OCI-LY7 (cell line): ENCODE data around the gene CTBP2. TPM values are rescaled to one million over a fixed set of nuclear protein-coding genes. Genes with fewer than 3 reads are reported as not detected.

ENCODE experiments used
- BruUV-seq: library from RNA; stranded (reverse); fragments of 400-500 nt; replicated peaks from 2 replicates; lab custom pipeline; 2021; lab: Mats Ljungman, UMichigan
- CTCF ChIA-PET: fragments of 300-600 bp; sonication (Branson Sonifier 250); formaldehyde crosslinking; loops from one replicate; lab custom pipeline; 2022; ENCODE audit warnings: antibody characterized with exemption; ENCODE audit not compliant: unreplicated experiment; lab: Charles Lee
- POLR2A ChIA-PET: fragments of 300-600 bp; sonication (Branson Sonifier 250); formaldehyde crosslinking; loops from one replicate; lab custom pipeline; 2022; ENCODE audit warnings: antibody characterized with exemption; lab: Charles Lee
- DNase-seq: peaks from one replicate; pipeline ENCODE4 v3.0.0-alpha.2; 2015; ENCODE audit warnings: low spot score
- H2AFZ ChIP-seq: fragments of 200-600 bp; sonication (generic), shearing (Covaris generic); 2 replicates; pipeline ENCODE4 v1.6.1; 2014; ENCODE audit warnings: mild to moderate bottlenecking, antibody characterized with exemption, low read length, moderate library complexity
- H3K27ac ChIP-seq: fragments of 200-600 bp; sonication (generic); 2 replicates; pipeline ENCODE4 v1.5.1; 2014; ENCODE audit warnings: mixed run types, low read depth, mild to moderate bottlenecking, moderate library complexity, low read length, inconsistent platforms; ENCODE audit not compliant: poor library complexity, severe bottlenecking
- H3K36me3 ChIP-seq: fragments of 200-600 bp; sonication (generic); 2 replicates; pipeline ENCODE4 v1.6.1; 2014; ENCODE audit warnings: mild to moderate bottlenecking, antibody characterized with exemption, low read length, moderate library complexity, mixed read lengths; ENCODE audit not compliant: insufficient read depth
- H3K4me1 ChIP-seq: fragments of 200-600 bp; sonication (generic); 2 replicates; pipeline ENCODE4 v1.5.1; 2014; ENCODE audit warnings: mild to moderate bottlenecking, low read length; ENCODE audit not compliant: insufficient read depth, poor library complexity, severe bottlenecking
- H3K4me2 ChIP-seq: fragments of 200-600 bp; sonication (generic); 2 replicates; pipeline ENCODE4 v1.6.1; 2014; ENCODE audit warnings: mild to moderate bottlenecking, low read length
- H3K4me3 ChIP-seq: fragments of 200-600 bp; sonication (generic); 2 replicates; pipeline ENCODE4 v1.5.1; 2014; ENCODE audit warnings: mild to moderate bottlenecking, low read depth, low read length; ENCODE audit not compliant: poor library complexity, severe bottlenecking
- H3K79me2 ChIP-seq: fragments of 200-600 bp; sonication (generic); 2 replicates; pipeline ENCODE4 v1.6.1; 2016; ENCODE audit warnings: low read depth, mild to moderate bottlenecking, low read length, moderate library complexity, mixed read lengths; ENCODE audit not compliant: insufficient read depth
- H3K9me2 ChIP-seq: fragments of 200-600 bp; sonication (generic); 2 replicates; pipeline ENCODE4 v1.6.1; 2016; ENCODE audit warnings: mild to moderate bottlenecking, low read length, mixed read lengths; ENCODE audit not compliant: insufficient read depth
- H3K9me3 ChIP-seq: fragments of 200-600 bp; sonication (generic); 2 replicates; pipeline ENCODE4 v1.6.1; 2014; ENCODE audit warnings: mild to moderate bottlenecking, mixed run types, low read length, mixed read lengths
- H4K20me1 ChIP-seq: fragments of 200-600 bp; sonication (generic); 2 replicates; pipeline ENCODE4 v1.6.1; 2014; ENCODE audit warnings: mild to moderate bottlenecking, antibody characterized with exemption, low read length, moderate library complexity, mixed read lengths; ENCODE audit not compliant: insufficient read depth
- CTCF ChIP-seq: fragments of 200-600 bp; sonication (generic); conservative IDR thresholded peaks from 2 replicates; pipeline ENCODE4 v1.5.1; 2014; ENCODE audit warnings: mild to moderate bottlenecking, antibody characterized with exemption, low read length, moderate library complexity, mixed read lengths
- EZH2phosphoT487 ChIP-seq: fragments of 200-600 bp; sonication (generic); IDR thresholded peaks from 2 replicates; pipeline ENCODE4 v1.6.1; 2018; ENCODE audit warnings: low read depth, borderline replicate concordance, mild to moderate bottlenecking, mixed run types, antibody characterized with exemption, low read length, moderate library complexity, mixed read lengths
- intact Hi-C: fragments of 100-400 bp; cut with micrococcal nuclease; formaldehyde crosslinking; loops from one replicate; pipeline ENCODE4 v1.10.0; 2022; ENCODE audit not compliant: unreplicated experiment
- total RNA-seq, 2 experiments: library from RNA; depleted of rRNA in 1 of 2; stranded (reverse); fragments of >200 nt in 1 of 2; shearing (Covaris generic) in 1 of 2; gene quantifications; 2 replicates each; pipeline ENCODE4 v1.2.3, GENCODE V29; 2014 to 2022

Gene CTBP2
- total RNA-seq, 2 experiments from 2014 or later, result not detected

GRCh38 chr10:125124907-125125306, 35.5 kb downstream of the CTBP2 start:
- H3K9me3 ChIP-seq, result no peaks in the 10 kb centered on the region
- no peak overlapping the region for H2AFZ ChIP-seq
- intact Hi-C loops, result no loop called here
- POLR2A ChIA-PET, result no interaction called here
- no peaks in the 10 kb centered on the region for H4K20me1 ChIP-seq
- H3K4me1 ChIP-seq, result no peaks in the 10 kb centered on the region
- H3K79me2 ChIP-seq, result no peaks in the 10 kb centered on the region
- no TSS peak for BruUV-seq
- CTCF ChIA-PET, result no interaction called here
- no peaks in the 10 kb centered on the region for H3K9me2 ChIP-seq
- no peak overlapping the region for H3K4me2 ChIP-seq
- TF ChIP-seq EZH2phosphoT487, result no peak
- TF ChIP-seq CTCF, result no peak
- DNase-seq, result no peak
- no peak overlapping the region for H3K27ac ChIP-seq
- H3K4me3 ChIP-seq, result no peak overlapping the region
- H3K36me3 ChIP-seq, result no peaks in the 10 kb centered on the region

- no peak for TF ChIP-seq CTCF
- TF ChIP-seq EZH2phosphoT487, result no peak
- no TSS peak for BruUV-seq
- no peak for DNase-seq
- no peak overlapping the region for H3K27ac ChIP-seq
- H3K4me3 ChIP-seq, result no peak overlapping the region
- no peaks in the 10 kb centered on the region for H3K9me2 ChIP-seq
- H3K4me1 ChIP-seq, result no peaks in the 10 kb centered on the region
- no peaks in the 10 kb centered on the region for H3K9me3 ChIP-seq
- H2AFZ ChIP-seq, result no peak overlapping the region
- H4K20me1 ChIP-seq, result no peaks in the 10 kb centered on the region
- H3K4me2 ChIP-seq, result no peak overlapping the region
- no peaks in the 10 kb centered on the region for H3K79me2 ChIP-seq
- no peaks in the 10 kb centered on the region for H3K36me3 ChIP-seq
- CTCF ChIA-PET, result no interaction called here
- intact Hi-C loops, result no loop called here
- POLR2A ChIA-PET, result no interaction called here
These were observed 36.3 kb downstream of the CTBP2 start for GRCh38 chr10:125124115-125124487.

GRCh38 chr10:125123476-125124114, 36.8 kb downstream of the CTBP2 start:
- ChIA-PET CTCF (no interaction called here), POLR2A (interaction anchor here (0.6 kb wide), 1 partner anchor 33 kb away, joined by 3 read pairs; no protein-coding TSS in a partner anchor)
- H3K79me2 ChIP-seq, result no peaks in the 10 kb centered on the region
- no TSS peak for BruUV-seq
- no peak overlapping the region for H3K4me3 ChIP-seq
- intact Hi-C loops, result no loop called here
- H3K9me2 ChIP-seq, result no peaks in the 10 kb centered on the region
- H3K4me1 ChIP-seq, result no peaks in the 10 kb centered on the region
- DNase-seq, result no peak
- no peaks in the 10 kb centered on the region for H3K9me3 ChIP-seq
- no peaks in the 10 kb centered on the region for H3K36me3 ChIP-seq
- TF ChIP-seq EZH2phosphoT487 (no peak), CTCF (no peak)
- no peak overlapping the region for H2AFZ ChIP-seq
- H4K20me1 ChIP-seq, result no peaks in the 10 kb centered on the region
- H3K4me2 ChIP-seq, result no peak overlapping the region
- no peak overlapping the region for H3K27ac ChIP-seq
